Anterior cingulate cortex (tissue), 58 donors: Measurements from ENCODE around the gene SH2D3C.

ENCODE experiments used
- DNase-seq, 58 donors: peaks; one replicate each; lab custom pipeline; 2025; lab: John Stamatoyannopoulos, UW

Gene SH2D3C, protein sequence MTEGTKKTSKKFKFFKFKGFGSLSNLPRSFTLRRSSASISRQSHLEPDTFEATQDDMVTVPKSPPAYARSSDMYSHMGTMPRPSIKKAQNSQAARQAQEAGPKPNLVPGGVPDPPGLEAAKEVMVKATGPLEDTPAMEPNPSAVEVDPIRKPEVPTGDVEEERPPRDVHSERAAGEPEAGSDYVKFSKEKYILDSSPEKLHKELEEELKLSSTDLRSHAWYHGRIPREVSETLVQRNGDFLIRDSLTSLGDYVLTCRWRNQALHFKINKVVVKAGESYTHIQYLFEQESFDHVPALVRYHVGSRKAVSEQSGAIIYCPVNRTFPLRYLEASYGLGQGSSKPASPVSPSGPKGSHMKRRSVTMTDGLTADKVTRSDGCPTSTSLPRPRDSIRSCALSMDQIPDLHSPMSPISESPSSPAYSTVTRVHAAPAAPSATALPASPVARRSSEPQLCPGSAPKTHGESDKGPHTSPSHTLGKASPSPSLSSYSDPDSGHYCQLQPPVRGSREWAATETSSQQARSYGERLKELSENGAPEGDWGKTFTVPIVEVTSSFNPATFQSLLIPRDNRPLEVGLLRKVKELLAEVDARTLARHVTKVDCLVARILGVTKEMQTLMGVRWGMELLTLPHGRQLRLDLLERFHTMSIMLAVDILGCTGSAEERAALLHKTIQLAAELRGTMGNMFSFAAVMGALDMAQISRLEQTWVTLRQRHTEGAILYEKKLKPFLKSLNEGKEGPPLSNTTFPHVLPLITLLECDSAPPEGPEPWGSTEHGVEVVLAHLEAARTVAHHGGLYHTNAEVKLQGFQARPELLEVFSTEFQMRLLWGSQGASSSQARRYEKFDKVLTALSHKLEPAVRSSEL

DNA sequence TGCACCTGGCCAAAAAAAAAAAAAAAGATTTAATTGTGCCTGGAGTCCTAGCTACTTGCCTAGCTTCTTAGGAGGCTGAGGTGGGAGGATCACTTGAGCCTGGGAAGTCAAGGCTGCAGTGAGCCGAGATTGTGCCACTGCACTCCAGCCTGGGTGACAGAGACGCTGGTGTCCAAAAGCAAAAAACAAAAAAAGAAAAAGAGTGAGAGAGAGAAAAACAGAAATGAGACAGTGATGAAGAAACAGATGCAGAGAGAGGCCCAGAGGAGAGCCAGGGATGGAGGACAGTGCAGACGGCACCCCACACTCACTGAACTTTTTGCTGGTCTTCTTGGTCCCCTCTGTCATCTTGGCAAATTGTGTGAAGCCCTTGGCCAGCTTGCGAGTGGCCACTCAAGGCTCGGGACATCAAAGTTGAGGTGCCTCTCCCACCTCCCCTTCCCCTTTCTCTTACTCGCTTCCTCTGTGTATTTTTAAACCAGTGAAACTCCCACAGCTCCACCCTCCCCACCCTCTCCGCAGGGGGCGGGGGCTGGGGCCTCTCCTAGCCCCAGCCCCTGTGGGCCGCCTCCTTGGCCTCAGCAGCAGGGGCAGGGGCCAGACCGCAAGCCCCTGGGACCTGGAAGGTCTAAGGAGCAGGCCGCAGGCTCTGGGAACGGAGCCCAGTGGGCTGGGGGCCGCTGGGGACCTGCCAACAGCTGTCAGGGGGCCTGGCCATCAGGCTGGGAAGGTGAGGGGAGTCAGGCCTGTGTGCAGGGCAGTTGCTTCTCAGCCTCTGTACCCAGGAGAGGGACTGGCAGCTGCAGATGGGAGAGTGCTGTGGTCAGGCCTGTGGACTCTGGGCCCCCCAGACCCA is at the start of gene SH2D3C:
SH2D3C (minus strand) TSS at position 387 of the 856 bp plus-strand sequence; CDS start at position 348, 39 bp downstream.
- peak in 3 of 58 donors; percentile 13 to 22 (median 20) for DNase-seq

DNA sequence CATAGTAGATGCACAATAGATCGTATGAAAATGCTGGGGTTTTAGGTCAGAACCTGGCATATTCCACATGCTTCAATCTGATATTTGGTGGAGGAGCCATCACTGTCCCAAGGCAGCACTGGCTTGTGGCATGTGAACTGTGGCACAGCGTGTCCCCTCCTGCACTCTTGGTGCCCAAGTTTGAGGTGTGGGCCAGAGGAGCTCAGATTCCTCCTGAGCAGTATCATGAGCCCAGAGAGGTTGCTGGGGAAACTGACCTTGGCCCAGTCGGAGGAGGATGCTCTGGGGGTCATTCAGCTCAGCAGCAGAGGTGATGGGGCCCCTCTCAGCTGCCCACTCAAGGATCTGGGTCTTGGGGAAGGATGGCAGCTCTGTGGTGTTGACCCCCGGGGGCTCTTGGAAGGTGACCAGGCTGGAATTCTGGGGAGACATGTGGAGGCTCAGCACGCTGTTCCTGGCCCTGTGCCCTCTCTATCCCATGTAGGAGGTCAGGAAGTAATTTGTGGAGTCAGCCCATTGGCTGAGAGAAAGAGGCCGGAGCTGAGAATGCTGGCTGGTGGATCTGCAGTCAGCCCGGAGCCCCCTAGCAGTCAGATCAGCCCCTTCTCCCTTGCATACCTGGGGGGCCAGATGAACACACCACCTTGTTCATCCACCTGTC is 47.9 kb upstream of the SH2D3C start:
- no peak for DNase-seq

DNA sequence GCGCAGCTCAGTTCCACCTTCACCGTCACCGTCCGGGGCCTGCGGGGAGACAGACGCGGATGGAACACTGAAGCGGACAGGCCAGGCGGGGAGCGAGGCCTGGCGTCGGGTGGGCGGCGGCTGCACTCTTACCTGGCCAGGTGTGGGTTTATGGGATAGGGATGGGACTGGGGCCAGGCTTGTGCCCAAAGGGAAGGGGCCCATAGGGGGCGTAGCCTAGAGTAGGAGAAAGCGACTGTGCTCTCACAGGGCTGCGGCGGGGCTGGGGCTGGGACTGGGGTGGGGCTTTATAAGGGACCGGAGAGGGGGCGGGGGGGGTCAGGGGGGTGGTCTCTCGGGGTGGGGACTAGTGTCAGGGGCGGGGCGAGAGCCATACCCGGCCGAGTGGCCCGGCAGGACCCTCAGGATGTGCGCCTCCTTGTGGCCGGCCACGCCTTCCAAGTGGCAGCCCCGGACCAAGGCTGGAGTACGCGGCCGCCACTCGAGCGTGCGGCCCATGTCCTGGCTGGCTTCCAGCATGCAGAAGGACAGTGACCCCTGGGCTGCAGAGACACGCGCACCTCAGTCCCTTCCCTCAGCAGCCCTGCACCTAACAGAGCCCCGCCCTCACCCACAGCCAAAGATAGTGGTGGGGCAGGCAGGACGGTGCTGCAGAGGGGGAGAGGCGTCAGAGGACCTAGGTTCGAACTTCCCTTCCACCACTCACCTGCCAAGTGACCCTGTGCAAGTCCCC is 47.0 kb upstream of the SH2D3C start:
- peak in 6 of 58 donors; percentile 21 to 53 (median 24) for DNase-seq

DNA sequence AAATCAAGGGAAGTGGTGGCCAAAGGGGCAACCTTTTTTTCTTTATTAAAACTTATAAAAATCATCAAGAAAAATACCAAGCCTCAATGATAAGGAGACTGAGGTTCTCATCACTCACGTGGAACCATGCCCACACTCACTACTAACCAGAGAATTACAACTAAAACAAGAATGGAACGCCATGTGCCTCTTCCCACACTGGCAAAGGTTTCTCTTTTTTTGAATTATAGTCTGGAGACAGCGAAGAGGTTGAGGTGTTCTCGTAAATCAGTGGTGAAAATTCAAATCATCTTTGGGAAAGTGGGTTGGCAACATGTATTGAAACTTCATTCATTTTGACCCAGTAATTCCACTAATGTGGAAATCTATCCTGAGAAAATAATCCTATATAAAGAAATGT is 43.6 kb upstream of the SH2D3C start:
- no peak for DNase-seq

DNA sequence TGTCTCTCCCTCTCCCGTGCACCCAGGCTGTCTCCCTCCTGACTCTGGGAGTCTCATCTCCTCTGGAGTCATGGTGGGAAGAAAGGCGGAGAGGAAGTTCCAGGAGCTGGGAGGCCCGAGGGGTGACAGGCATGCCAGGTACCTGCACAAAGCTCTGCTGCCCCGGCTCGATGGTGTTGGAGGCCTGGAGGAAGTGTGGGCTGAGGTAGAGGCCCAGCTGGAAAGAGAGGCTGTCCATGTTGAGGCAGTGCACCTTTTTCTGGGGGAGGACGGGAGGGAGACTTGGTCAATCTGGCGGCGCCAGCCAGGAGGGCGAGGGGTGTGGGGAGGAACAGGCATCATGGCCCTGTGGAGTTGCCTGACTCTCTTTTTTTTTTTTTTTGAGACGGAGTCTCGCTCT is 40.1 kb upstream of the SH2D3C start:
- no peak for DNase-seq

DNA sequence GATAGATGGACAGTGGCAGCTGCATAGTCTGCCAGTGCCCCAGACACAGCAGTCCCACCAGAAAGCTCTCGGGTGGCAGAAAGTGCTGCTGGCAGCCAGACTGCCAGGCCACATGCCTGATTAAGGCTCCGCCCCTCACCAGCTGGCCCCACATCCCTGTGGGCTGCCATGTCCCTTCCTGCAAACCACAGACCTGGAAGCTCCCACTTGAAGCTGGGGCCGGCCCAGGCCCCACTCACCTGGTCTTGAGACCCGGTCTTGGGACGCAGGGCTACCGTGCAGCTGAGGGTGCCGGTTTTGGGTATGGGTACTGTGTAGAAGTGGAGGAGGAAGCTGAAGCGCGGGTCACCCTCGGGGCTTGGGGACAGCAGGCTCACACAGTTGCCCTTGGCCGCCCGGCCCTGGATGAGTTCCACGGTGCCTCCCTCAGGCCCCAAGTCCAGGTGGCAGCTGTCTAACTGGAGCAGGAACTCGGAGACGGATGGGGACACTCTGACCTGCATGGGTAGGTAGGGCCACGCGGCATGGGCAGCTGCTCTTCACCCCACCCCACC is 39.5 kb upstream of the SH2D3C start:
- no peak for DNase-seq

DNA sequence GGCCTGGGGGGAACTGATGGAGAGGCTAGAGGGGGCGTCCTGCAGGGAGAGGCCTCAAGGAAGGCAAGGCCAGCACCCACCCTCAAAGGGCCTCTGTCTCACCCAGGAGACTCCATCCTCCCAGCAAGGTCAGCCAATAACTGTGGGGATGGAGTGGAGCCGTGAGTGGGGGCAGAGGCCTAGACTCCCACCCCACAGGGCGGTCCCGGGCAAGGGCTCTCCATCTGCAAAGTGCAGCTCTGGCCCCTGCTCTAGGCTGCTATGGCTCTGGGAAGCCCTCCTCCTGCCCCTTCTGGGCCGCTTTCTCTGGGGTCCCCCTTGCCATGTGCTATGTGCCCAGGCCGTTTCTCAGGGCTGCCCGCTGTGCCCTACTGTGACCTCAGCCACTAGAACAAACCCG is 38.3 kb upstream of the SH2D3C start:
- no peak for DNase-seq

DNA sequence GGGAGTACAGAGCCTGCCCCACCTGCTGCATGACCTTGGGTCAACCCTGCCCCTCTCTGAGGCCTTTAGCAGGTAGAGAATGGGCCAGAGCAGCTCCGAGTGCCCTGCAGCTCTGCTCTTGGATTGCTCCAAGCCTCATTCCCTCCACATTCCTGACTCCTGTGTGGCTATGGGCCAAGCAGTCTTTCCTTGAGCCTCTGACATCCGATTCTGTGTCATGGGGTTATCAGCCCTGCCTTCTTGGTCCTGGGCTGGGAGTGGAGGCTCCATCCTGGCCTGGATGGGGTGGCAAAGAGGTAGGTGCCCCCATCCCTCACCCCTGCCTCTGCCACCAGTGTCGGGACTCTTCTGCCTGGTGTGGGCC is 37.9 kb upstream of the SH2D3C start:
- no peak for DNase-seq

DNA sequence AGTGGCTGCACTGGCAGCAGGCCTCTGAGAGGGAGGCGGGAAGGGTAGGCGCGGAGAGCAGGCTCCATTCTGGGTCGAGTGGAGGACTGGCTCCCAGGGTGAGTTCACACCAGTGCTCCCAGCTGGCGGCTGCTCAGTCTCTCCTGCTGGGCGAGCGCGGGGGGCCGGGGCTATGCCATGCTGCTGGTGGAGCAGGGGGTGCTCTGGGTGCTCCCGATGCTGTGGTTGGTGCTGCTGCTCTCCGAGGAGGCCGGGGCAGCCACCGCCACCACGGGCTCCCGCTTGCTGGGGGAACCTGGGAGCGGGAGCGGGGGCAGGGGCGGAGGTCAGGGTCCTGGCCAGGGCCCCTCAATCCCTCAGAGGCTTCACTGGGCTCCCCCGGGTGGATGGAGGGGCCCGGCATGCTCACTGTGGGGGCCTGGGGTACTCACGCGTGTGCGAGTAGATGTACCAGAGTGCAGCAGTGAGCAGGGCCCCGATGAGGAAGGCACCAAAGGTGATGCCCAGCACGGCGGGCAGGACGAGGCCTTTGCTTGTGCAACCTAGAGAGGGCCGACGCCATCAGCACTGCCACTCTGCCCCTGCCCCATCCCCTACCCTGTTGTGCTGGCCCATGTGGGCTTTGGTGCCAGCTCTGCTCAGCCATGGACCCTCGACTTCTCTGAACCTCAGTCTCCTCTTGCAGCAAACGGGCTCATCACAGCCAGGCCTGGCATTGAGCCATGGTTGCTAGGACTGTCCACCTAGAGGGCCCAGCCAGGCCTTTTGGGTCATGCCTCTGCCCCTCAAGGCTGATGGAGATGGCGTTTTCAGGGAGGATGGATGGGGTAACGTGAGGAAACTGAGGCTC is 37.3 kb upstream of the SH2D3C start:
- no peak for DNase-seq

DNA sequence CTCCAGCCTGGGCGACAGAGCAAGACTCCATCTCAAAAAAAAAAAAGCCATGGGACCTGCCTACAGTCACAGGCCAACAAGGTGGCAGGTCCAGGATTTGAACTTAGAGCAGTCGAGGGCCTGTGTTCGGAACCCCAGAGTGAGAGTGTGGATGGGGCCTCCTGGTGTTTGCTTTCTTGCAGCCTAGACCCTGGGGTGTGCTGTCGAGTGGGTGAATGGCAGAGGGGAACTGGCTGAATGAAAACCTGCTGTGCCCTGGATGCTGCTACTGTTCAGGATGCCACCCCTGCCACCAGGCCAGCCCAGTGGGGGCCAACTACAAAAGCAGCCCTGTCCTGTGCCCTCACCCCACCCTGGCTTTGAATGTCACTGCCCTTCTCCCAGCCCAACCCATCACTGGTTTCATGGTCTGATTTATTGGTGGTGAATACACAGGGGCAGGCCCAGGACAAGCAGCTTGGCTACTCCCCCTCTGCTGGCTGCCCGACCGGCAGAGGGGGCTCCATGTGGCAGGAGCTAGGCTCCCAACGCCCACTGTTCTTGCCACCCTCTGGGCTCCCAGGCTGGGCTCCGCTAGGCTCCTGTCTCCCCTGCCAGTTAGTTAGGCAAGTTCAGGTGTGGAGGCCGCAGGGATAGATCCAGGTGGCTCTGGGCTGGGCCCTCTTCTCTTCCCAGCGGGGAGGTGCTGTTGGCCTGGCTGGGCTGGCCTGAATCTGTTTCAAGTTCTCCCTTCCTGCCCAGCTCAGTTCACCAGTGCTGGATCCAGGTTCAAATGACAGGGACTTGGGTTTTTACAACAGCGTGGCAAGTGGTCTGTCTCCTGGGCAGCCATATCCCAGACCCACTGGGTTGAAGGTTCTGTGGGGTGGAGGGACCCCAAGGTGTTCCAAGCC is 36.4 kb upstream of the SH2D3C start:
- DNase-seq: no peak

DNA sequence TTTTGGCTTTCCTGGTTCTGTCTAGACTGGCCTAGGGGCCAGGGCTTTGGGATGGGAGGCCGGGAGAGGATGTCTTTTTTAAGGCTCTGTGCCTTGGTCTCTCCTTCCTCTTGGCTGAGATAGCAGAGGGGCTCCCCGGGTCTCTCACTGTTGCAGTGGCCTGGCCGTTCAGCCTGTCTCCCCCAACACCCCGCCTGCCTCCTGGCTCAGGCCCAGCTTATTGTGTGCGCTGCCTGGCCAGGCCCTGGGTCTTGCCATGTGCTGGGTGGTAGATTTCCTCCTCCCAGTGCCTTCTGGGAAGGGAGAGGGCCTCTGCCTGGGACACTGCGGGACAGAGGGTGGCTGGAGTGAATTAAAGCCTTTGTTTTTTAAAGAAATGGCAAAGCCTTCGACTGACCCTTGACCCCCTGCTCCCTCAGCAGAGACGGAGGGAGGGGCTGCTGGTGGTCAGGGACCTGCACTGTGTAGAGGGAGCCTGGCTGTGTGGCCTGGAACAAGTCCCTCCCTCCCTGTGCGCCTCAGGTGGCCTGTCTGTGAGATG is 35.3 kb upstream of the SH2D3C start:
- DNase-seq: no peak

DNA sequence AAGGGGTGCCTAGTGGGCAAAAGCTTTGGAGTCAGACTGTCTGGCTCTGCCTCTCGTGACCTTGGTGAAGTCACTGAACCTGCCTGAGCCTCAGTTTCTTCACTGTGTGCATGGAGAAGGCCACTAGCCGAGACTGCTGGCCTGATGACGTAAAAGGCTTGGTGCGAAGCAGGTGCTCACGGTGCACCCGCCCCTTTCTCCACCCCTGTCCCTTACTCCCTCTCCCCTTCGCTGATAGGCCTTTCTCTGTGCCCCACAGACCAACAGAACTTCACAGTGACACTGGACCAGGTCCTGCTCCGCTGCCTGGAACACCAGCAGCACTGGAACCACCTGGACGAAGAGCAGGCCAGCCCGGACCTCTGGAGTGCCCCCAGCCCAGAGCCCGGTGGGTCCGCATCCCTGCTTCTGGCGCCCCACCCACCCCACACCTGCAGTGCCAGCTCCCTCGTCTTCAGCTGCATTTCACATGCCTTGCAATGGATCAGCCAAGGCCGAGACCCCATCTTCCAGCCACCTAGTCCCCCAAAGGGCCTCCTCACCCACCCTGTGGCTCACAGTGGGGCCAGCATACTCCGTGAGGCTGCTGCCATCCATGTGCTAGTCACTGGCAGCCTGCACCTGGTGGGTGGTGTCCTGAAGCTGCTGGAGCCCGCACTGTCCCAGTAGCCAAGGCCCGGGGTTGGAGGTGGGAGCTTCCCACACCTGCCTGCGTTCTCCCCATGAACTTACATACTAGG is 34.6 kb upstream of the SH2D3C start:
- no peak for DNase-seq

DNA sequence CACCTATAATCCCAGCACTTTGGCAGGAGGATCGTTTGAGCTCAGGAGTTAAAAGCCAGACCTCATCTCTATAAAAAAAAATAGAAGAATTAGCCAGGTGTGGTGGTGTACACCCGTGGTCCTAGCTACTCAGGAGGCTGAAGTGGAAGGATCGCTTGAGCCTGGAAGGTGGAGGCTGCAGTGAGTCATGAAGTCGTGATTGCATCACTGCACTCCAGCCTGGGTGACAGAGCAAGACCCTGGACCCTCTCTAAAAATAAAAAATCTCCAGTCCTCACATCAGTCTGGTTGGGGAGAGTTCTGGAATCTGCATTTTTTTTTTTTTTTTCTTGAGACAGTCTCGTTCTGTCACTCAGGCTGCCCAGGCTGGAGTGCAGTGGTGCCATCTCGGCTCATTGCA is 33.5 kb upstream of the SH2D3C start:
- no peak for DNase-seq

DNA sequence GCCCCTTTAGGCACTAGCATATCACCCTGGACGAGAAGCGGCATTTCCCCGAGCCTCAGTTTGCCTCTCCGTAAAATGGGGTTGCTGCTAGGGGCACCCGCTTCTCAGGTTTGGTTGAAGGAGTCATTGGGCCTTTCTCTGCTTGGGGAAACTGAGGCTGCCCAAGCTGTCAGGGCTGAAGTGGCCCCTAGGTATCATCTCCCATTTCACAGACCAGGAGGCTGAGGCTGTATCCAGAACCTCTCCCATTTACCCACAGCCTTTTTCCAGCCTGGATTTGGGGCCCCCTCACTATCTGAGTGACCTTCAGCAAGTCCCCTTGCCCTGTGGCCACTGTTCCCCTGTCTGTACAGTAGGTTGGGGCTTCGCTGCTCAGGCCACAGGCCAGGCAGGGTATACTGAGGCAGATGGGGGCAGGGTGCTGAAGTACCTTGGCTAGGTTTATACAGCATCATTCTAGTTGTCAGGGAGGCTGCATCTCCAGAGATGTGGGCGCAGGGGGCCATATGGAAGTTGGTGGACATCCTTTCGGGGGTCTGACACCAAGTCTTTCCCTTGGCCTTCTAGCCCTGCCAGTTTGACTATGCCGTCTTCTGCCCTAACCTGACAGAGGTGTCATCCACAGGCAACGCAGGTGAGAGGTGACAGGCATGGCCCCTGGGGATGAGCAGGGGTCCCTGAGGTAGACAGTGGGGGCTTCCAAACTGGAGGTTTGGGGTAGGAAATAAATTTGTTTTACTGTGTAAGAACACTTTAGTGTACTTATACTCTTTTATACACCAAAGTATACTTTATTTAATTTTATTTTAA is 32.1 kb upstream of the SH2D3C start:
- no peak for DNase-seq
